Lung (tissue), 12 donors: ENCODE data around the gene ACBD6. TPM values are rescaled to one million over a fixed set of nuclear protein-coding genes. Genes with fewer than 3 reads are reported as not detected.

Experiments used
- ATAC-seq: fragments of 200-7000 bp; cut with Tn5 transposase; one replicate; pipeline ENCODE4 v1.9.1; 2020; ENCODE audit warnings: moderate number of reproducible peaks; ENCODE audit not compliant: insufficient read depth, low FRiP score
- DNase-seq, 3 donors: peaks; one replicate each; pipeline ENCODE4 v3.0.0-alpha.2; 2013 to 2017
- H3K27ac ChIP-seq, 2 donors: one replicate each; pipeline ENCODE4 v1.5.1; 2013; ENCODE audit warnings: mild to moderate bottlenecking in 2 of 2, moderate library complexity in 2 of 2, control low read depth in 1 of 2, inconsistent platforms in 1 of 2, low read depth in 1 of 2, low read length in 1 of 2
- H3K27me3 ChIP-seq, 3 donors: one replicate each; pipeline ENCODE4 v1.5.1; 2013; ENCODE audit warnings: low read length in 2 of 3; ENCODE audit not compliant: control insufficient read depth in 3 of 3, insufficient read depth in 3 of 3
- H3K36me3 ChIP-seq, 4 donors: one replicate each; pipeline ENCODE4 v1.5.1; 2013; ENCODE audit warnings: low read length in 4 of 4, mild to moderate bottlenecking in 1 of 4, moderate library complexity in 1 of 4; ENCODE audit not compliant: control insufficient read depth in 4 of 4, insufficient read depth in 4 of 4
- H3K4me1 ChIP-seq, 5 donors: one replicate each; pipeline ENCODE4 v1.5.1; 2013; ENCODE audit warnings: low read length in 5 of 5, mild to moderate bottlenecking in 2 of 5, moderate library complexity in 1 of 5; ENCODE audit not compliant: control insufficient read depth in 5 of 5, insufficient read depth in 5 of 5
- H3K4me3 ChIP-seq: one replicate; pipeline ENCODE4 v1.5.1; 2013; ENCODE audit warnings: mild to moderate bottlenecking, control low read depth, moderate library complexity
- H3K9ac ChIP-seq, 2 donors: one replicate each; pipeline ENCODE4 v1.5.1; 2013; ENCODE audit warnings: low read length in 2 of 2, control low read depth in 1 of 2; ENCODE audit not compliant: insufficient read depth in 1 of 2
- H3K9me3 ChIP-seq, 4 donors: one replicate each; pipeline ENCODE4 v1.5.1; 2013; ENCODE audit warnings: low read length in 3 of 4, mild to moderate bottlenecking in 1 of 4, moderate library complexity in 1 of 4; ENCODE audit not compliant: control insufficient read depth in 4 of 4, insufficient read depth in 3 of 4
- CTCF ChIP-seq: IDR thresholded peaks from 2 replicates; pipeline ENCODE4 v1.5.1; 2012; ENCODE audit warnings: mild to moderate bottlenecking; ENCODE audit errors: control extremely low read depth, extremely low read depth
- WGBS, 2 donors: extraction: QIAGEN DNeasy Blood & Tissue Kit; methylation state at CpG; one replicate each; pipeline ENCODE4 v1.1.7; 2013; 5-methylcytosine and 5-hydroxymethylcytosine counted together
- polyA plus RNA-seq, 2 donors: library from polyadenylated mRNA; stranded (reverse); fragments of 200-250 nt; gene quantifications; one replicate each; pipeline ENCODE4 v1.2.1, GENCODE V29; 2013
- total RNA-seq, 2 donors: library from RNA; depleted of rRNA in 1 of 2; stranded (reverse); fragments of >200 nt in 1 of 2; gene quantifications; one replicate each; pipeline ENCODE4 v1.2.1, GENCODE V29; 2014 to 2021
- donor health status: control.
- donor health status: control.
- donor health status: Bipolar disorder and iron deficiency.
- donor health status: healthy.
- donor health status: DM: yes; HTN: yes; CAD: no.

Gene ACBD6
- total and polyA plus RNA-seq, 4 donors = 28.1 to 53.3 (median 41.1) TPM

DNA sequence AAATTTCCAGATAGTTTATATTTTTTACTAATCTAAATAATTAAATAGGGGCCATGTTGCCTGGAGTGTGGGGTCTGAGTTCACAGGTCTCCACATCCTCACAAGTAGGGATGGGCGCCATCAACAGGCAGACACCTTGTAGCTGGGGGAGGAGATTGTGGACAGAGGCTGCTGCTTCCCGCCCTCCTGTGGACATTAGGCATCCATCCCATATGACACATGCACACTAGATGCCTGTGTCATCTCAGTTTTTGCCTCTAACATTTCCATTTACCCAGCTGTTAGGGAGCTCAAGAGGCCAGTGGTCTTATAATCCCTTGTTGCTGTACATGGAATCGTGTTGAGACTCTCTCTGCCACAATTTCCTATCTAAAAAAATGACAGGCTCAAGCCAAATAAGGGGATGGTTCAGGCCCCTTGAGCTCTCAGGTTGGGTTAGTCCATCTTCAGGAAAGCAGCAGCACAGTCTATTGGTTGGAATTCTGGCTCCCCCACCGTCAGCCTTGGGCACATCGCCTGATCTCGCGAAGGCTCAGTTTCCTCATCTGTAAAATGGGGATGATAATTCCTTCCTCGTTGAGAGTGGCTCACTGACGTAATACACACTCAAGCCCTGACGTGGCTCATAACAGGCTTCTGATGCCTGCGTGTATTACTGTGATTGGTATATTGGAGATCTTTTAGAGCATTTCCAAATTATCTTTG, 258.7 kb downstream of the ACBD6 start:
- ATAC-seq = no peak
- TF ChIP-seq CTCF = no peak
- H3K4me3 ChIP-seq = no peak overlapping the region
- 86 to 90% methylated on average over 11 of the region's 11 CpGs for WGBS, 2 donors
- peaks cover 0 to 4% (median 0%) of the 10 kb centered on the region in 5 donors for H3K4me1 ChIP-seq
- peaks cover 0 to 52% (median 42%) of the 10 kb centered on the region in 3 donors for H3K27me3 ChIP-seq
- H3K9ac ChIP-seq = no peak overlapping the region
- H3K9me3 ChIP-seq = peaks cover 0 to 1% (median 0%) of the 10 kb centered on the region in 4 donors
- no peak overlapping the region for H3K27ac ChIP-seq
- no peak for DNase-seq
- H3K36me3 ChIP-seq = no peaks in the 10 kb centered on the region

DNA sequence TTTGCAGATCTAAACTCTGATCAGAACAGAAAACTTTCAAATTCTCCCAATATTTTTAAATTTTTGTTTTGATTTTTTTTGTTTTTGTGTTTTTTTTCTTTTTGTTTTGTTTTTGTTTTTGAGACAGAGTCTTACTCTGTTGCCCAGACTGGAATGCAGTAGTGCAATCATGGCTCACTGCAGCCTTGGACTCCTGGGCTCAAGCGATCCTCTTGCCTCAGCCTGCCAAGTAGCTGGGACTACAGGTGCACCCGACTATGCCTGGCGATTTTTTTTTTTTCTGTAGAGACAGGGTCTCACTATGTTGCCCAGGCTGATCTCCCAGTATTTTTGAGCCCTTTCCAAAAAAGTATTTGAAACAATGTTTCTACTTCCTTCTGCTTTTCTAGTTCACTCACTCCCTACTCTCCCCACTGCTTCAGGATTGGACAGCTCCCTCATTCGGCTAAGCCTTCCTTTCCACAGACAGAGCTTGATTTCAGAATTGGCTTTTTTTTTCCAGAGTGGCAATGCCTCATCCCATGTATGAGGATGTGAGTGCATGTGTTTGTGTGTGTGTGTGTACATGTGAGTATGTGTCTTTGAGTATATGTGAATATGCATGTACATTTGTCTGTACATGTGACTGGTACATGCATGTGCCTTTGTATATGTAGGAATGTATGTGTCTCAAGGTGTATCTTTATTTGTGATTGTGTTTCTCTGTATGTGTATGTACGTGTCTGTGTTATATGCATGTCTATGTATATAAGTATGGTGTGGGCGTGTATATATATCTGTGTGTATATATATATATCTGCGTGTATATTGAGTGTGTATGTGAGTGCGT, 260.4 kb downstream of the ACBD6 start:
- Histone ChIP-seq H3K9me3 (peaks cover 0 to 1% (median 0%) of the 10 kb centered on the region in 4 donors), H3K36me3 (no peaks in the 10 kb centered on the region), H3K27ac (no peak overlapping the region), H3K4me3 (no peak overlapping the region), H3K9ac (no peak overlapping the region), H3K27me3 (peaks cover 0 to 69% (median 59%) of the 10 kb centered on the region in 3 donors), H3K4me1 (no peaks in the 10 kb centered on the region)
- DNase-seq (peak in 2 of 3 donors; percentile 23 to 36), ATAC-seq (no peak)
- WGBS, 2 donors = 69 to 76% methylated on average over 8 of the region's 8 CpGs
- no peak for TF ChIP-seq CTCF

DNA sequence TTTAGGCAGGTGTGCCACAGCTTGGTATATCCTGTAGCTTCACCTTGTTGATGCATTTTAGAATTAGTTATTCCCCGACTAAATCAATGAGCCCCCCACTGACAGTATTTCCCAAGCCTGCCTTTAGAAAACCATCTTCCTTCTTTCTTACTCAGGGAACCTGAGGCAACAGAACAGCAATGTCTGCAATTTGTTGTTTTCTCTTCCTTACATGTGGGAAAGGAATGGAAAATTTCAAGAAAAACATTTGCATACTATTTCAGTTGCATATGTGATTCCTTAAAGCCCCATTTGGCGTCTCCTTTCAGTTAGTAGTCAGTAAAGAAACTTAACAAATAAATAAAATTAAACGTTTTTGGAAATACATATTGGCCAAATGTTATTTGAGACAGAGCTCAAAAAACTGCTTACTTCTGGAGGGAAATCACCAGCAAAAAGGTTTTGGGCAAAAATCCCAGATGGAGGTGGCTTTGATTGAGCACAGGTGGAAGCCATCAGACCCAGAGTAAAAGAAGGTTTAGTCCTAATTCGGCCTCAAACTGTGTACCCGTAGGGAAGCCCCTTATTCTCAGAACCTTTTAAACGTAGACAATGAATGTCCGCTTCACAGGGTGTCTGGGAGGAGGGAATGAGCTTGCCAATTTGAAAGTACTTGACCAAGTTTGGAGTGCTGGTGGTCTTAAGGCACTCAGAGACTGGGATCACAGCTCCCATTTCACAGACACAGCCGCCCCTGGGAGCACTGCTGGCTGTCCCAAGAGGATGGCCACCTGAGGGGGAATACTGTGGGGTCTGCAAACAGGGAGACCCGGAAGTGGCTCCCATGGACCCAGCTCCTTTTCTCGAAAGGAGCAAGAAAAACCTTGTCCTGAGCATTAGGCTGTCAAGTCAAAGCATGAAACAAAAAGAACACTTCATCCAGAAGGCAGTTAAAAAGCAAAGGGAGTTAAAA, 263.0 kb downstream of the ACBD6 start:
- ATAC-seq = no peak
- no peak for TF ChIP-seq CTCF
- WGBS, 2 donors = 12% methylated on average over 10 of the region's 10 CpGs
- Histone ChIP-seq H3K36me3 (no peaks in the 10 kb centered on the region), H3K9ac (no peak overlapping the region), H3K4me1 (peaks cover 0 to 16% (median 2%) of the 10 kb centered on the region in 5 donors), H3K4me3 (no peak overlapping the region), H3K27me3 (peaks cover 0 to 91% (median 80%) of the 10 kb centered on the region in 3 donors), H3K9me3 (peaks cover 0 to 6% (median 0%) of the 10 kb centered on the region in 4 donors), H3K27ac (no peak overlapping the region)
- no peak for DNase-seq
